Aorta (tissue), 5 donors: ENCODE measurements around the gene SEPHS2. TPM values are rescaled to one million over a fixed set of nuclear protein-coding genes. Genes with fewer than 3 reads are reported as not detected.

Source experiments
- ATAC-seq: fragments of 200-7000 bp; cut with Tn5 transposase; one replicate; pipeline ENCODE4 v1.9.1; 2022; ENCODE audit warnings: moderate library complexity; ENCODE audit not compliant: low FRiP score
- DNase-seq, 2 donors: peaks; one replicate each; pipeline ENCODE4 v3.0.0-alpha.2; 2020
- H3K27ac ChIP-seq, 2 donors: one replicate each; pipeline ENCODE4 v1.5.1; 2013; ENCODE audit warnings: low read length in 2 of 2, mild to moderate bottlenecking in 2 of 2, moderate library complexity in 2 of 2, control low read depth in 1 of 2, inconsistent platforms in 1 of 2, low read depth in 1 of 2
- H3K27me3 ChIP-seq, 2 donors: one replicate each; pipeline ENCODE4 v1.6.1; 2013; ENCODE audit warnings: control low read depth in 1 of 2, low read length in 1 of 2, mild to moderate bottlenecking in 1 of 2, moderate library complexity in 1 of 2; ENCODE audit not compliant: insufficient read depth in 2 of 2, control insufficient read depth in 1 of 2
- H3K36me3 ChIP-seq, 2 donors: one replicate each; pipeline ENCODE4 v1.6.1; 2013; ENCODE audit warnings: control low read depth in 1 of 2, low read length in 1 of 2, mild to moderate bottlenecking in 1 of 2; ENCODE audit not compliant: insufficient read depth in 2 of 2, control insufficient read depth in 1 of 2
- H3K4me1 ChIP-seq, 2 donors: one replicate each; pipeline ENCODE4 v1.6.1; 2013; ENCODE audit warnings: low read length in 2 of 2, control low read depth in 1 of 2, mild to moderate bottlenecking in 1 of 2, moderate library complexity in 1 of 2; ENCODE audit not compliant: insufficient read depth in 2 of 2, control insufficient read depth in 1 of 2
- H3K4me3 ChIP-seq, 2 donors: one replicate each; pipeline ENCODE4 v1.5.1; 2013; ENCODE audit warnings: low read length in 2 of 2, control low read depth in 1 of 2, mild to moderate bottlenecking in 1 of 2
- H3K9me3 ChIP-seq: one replicate; pipeline ENCODE4 v1.6.1; 2013; ENCODE audit warnings: mild to moderate bottlenecking, low read length; ENCODE audit not compliant: control insufficient read depth
- WGBS, 2 donors: extraction: QIAGEN DNeasy Blood & Tissue Kit; methylation state at CpG; one replicate each; pipeline ENCODE4 v1.1.7; 2013; 5-methylcytosine and 5-hydroxymethylcytosine counted together
- intact Hi-C, 2 donors: fragments of 100-400 bp; cut with DNase I; formaldehyde crosslinking; loops; one replicate each; pipeline versions ENCODE4 v1.14.2 to v1.15.0; 2022
- polyA plus RNA-seq, 2 donors: library from polyadenylated mRNA; stranded (reverse); fragments of 200-250 nt; gene quantifications; one replicate each; pipeline ENCODE4 v1.2.3, GENCODE V29; 2013
- total RNA-seq, 2 donors: library from RNA; stranded (reverse); fragmentation: NEBNext Ultra II Directional; extraction: Animal tissue kit (Norgen Biotek cat#: 25700); gene quantifications; one replicate each; pipeline ENCODE4 v1.2.1, GENCODE V29; 2021
- donor health status: healthy with polysubstance abuse.
- donor health status: Bipolar disorder and iron deficiency.
- donor health status: DM: no; HTN: no; CAD: no.
- donor health status: DM: no; HTN: no; CAD: no.
- donor health status: DM: yes; HTN: yes; CAD: no.

SEPHS2 gene
- total and polyA plus RNA-seq, 4 donors = 25.1 to 52.3 (median 27.3) TPM

DNA sequence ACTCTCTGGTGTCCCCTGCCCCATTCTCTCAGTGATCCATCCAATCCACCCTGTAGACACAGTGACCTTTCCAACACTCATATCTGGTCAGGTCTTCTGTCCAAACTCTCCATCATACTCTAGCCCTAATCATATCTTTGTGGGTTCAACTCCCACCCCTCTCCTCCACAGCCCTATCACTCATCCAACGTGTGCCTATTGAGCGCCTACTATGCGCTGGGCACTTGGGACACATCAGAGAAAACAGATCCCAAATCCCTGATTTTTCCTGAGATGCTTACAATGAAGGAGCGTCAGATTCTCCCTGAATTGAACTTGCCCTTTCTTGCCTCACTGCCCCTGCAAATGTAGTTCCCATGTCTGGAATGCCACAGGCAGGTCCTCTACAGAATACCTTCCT is 17.6 kb downstream of the SEPHS2 start:
- no peak overlapping the region for H3K4me3 ChIP-seq
- no peaks in the 10 kb centered on the region for H3K36me3 ChIP-seq
- no peaks in the 10 kb centered on the region for H3K27me3 ChIP-seq
- intact Hi-C loops = no loop called here
- no peak for ATAC-seq
- H3K9me3 ChIP-seq = no peaks in the 10 kb centered on the region
- WGBS, 2 donors = 94 to 96% methylated on average over 4 of the region's 4 CpGs
- H3K27ac ChIP-seq = no peak overlapping the region
- no peaks in the 10 kb centered on the region for H3K4me1 ChIP-seq
- DNase-seq = no peak

DNA sequence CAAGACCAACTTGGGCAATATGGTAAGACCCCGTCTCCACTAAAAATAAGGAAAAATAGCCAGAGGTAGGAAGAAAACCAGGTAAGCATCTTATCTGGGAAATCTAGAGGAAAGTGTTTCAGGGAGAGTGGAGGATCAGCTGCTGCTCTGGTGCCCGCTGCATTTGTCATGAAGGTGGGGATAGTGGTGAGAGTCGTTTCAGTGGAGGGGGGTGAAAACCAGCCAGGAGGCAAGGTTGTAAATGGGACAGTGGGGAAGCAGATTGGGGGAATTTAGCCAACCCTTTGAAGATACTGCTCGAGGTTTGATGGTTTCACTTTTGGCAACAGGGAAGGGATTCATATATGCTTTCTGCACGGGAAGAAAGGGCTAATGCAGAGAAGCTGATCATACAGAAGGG is 24.7 kb downstream of the SEPHS2 start:
- no peaks in the 10 kb centered on the region for H3K9me3 ChIP-seq
- DNase-seq (no peak), ATAC-seq (no peak)
- H3K27ac ChIP-seq = no peak overlapping the region
- H3K4me3 ChIP-seq = no peak overlapping the region
- 80 to 84% methylated on average over 5 of the region's 5 CpGs for WGBS, 2 donors
- no peaks in the 10 kb centered on the region for H3K4me1 ChIP-seq
- H3K36me3 ChIP-seq = no peaks in the 10 kb centered on the region
- intact Hi-C loops = no loop called here
- H3K27me3 ChIP-seq = no peaks in the 10 kb centered on the region

DNA sequence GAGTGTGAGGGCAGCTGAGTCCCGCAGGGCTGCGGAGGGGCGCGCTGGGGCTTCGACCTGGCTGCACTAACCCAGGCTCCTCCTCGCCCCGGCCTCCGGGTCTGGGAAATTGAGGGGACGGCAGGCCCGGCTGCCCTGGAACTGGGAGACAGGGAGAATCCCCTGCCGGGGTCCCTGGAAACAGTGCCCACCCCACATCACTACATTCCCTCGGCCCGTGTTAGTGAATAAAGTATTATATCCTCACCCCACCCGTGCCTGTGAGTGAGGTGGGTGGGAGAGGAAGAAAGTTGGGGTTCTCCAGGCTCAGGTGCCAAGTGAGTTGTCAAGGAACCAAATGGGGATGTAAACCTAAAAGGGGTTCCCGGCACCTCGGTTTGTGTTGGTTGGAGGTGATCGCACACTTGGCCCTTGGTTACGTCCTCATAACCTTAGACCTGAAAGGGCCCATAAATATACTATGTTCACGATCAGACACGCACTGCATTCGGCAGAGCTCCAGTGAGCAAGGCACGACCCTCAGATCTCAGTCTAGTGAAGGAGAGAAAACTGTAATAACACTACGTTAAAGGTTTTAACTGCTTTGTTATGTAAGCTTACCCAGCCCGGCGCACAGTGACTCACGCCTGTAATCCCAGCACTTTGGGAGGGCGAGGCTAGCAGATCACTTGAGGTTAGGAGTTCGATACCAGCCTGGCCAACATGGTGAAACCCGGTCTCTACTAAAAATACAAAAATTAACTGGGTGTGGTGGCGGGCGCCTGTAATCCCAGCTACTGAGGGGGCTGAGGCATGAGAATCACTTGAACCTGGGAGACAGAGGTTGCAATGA is 27.1 kb downstream of the SEPHS2 start:
- no peaks in the 10 kb centered on the region for H3K27me3 ChIP-seq
- intact Hi-C loops = loop anchor here in 1 of 2 donors (10.0 kb wide), 1 partner anchor 294 kb away; the partner anchor contains the start of gene MAPK3
- peak overlapping the region in 1 of 2 donors; percentile 39 for H3K4me3 ChIP-seq
- WGBS, 2 donors = 75 to 80% methylated on average over 25 to 31 of the region's 31 CpGs
- no peak overlapping the region for H3K27ac ChIP-seq
- peaks cover 0 to 2% of the 10 kb centered on the region in 2 donors for H3K36me3 ChIP-seq
- peak; percentile 2 for ATAC-seq
- H3K9me3 ChIP-seq = no peaks in the 10 kb centered on the region
- no peaks in the 10 kb centered on the region for H3K4me1 ChIP-seq
- no peak for DNase-seq

DNA sequence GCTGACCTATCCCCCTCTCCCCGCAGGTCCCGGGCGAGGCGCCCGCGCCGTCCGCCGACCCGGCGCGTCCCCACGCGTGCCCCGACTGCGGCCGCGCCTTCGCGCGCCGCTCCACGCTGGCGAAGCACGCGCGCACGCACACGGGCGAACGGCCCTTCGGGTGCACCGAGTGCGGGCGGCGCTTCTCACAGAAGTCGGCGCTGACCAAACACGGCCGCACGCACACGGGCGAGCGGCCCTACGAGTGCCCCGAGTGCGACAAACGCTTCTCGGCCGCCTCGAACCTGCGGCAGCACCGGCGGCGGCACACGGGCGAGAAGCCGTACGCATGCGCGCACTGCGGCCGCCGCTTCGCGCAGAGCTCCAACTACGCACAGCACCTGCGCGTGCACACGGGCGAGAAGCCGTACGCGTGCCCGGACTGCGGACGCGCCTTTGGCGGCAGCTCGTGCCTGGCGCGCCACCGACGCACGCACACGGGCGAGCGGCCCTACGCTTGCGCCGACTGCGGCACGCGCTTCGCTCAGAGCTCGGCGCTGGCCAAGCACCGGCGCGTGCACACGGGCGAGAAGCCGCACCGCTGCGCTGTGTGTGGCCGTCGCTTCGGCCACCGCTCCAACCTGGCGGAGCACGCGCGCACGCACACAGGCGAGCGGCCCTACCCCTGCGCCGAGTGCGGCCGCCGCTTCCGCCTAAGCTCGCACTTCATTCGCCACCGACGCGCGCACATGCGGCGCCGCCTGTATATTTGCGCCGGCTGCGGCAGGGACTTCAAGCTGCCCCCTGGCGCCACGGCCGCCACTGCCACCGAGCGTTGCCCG is 27.9 kb downstream of the SEPHS2 start:
- WGBS, 2 donors = 1% methylated on average over 135 to 140 of the region's 140 CpGs
- peak; percentile 93 for ATAC-seq
- no peaks in the 10 kb centered on the region for H3K27me3 ChIP-seq
- no peak overlapping the region for H3K27ac ChIP-seq
- H3K4me3 ChIP-seq = peak overlapping the region; percentile 7 to 39
- peak; percentile 91 to 95 for DNase-seq
- H3K9me3 ChIP-seq = no peaks in the 10 kb centered on the region
- H3K4me1 ChIP-seq = no peaks in the 10 kb centered on the region
- intact Hi-C loops = loop anchor here in 1 of 2 donors (10.0 kb wide), 1 partner anchor 293 kb away; the partner anchor contains the start of gene MAPK3
- H3K36me3 ChIP-seq = peaks cover 0 to 2% of the 10 kb centered on the region in 2 donors

DNA sequence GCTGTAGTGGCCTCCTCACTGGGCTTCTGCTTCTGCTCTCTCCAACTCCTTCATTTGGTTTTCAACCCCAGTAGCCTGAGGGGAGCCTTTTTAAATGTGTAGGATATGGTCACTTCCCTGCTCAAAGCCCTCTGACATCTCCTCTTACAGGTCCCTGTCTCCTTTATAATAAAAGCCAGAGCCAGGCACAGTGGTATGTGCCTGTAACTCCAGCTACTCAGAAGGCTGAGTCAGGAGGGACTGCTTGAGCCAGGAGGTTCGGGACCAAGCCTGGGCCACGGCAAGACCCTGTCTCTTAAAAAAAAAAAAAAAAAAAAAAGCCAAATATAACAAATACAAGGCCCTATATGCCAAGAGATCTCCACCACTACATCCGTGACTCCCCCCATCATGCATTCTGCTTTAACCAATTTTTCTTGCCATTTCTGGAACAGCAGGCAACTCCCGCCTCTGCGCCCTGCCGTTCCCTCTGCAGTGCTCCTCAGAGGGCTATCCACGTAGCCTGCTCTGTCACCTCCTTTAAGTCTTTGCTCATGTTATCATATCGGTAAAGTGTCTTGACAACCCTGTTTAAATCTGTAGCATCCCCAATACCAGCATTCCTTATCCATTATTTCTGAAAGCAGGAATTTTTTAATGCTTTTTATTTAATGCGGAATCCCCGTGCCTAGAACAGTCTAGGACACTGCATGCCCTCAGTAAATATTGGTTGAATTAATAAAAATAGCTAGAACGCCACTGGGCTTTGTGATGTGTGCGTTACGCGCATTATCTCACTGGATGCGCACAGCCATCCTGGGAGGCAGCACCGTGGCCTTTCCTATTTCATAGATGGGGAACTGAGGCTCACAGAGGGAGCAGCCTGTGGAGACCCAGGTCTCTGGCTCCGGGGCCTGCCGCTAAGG is 28.8 kb downstream of the SEPHS2 start:
- DNase-seq (no peak), ATAC-seq (no peak)
- Histone ChIP-seq H3K4me1 (no peaks in the 10 kb centered on the region), H3K27me3 (no peaks in the 10 kb centered on the region), H3K9me3 (no peaks in the 10 kb centered on the region), H3K4me3 (peak overlapping the region; percentile 7 to 39), H3K36me3 (peaks cover 0 to 2% of the 10 kb centered on the region in 2 donors), H3K27ac (no peak overlapping the region)
- intact Hi-C loops = loop anchor here in 1 of 2 donors (10.0 kb wide), 1 partner anchor 292 kb away; the partner anchor contains the start of gene MAPK3
- 60 to 61% methylated on average over 18 of the region's 18 CpGs for WGBS, 2 donors

DNA sequence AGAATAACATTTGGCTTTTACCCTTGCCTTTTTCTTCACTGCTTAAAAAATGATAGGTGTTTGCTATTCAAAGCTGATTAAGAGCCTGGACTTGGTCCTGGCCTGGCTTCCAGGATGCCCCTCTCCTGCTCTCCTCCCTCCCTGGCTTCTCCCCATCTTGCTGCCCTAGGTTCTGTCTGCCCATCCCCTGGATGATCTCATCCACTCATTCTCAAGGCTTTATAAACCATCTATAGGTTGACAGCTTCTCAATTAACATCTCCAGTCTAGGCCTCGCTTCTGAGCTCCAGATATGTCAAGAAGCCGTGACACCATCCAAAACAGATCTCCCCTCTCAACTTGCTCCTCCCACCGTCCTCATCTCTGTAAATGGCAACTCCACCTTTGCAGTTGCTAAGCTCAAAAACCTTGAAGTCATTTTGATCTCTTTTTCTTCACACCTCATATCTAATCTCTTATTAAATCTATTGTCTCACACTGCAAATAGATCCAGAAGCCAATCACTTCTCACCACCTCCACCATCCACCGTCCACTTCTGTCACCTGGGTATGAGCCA is 29.5 kb downstream of the SEPHS2 start:
- Histone ChIP-seq H3K36me3 (peaks cover 0 to 5% of the 10 kb centered on the region in 2 donors), H3K27ac (no peak overlapping the region), H3K4me1 (no peaks in the 10 kb centered on the region), H3K4me3 (no peak overlapping the region), H3K9me3 (no peaks in the 10 kb centered on the region), H3K27me3 (no peaks in the 10 kb centered on the region)
- WGBS, 2 donors = 76 to 88% methylated on average over 4 of the region's 4 CpGs
- intact Hi-C loops = loop anchor here in 1 of 2 donors (10.0 kb wide), 1 partner anchor 291 kb away; the partner anchor contains the start of gene MAPK3
- DNase-seq = no peak
- no peak for ATAC-seq

DNA sequence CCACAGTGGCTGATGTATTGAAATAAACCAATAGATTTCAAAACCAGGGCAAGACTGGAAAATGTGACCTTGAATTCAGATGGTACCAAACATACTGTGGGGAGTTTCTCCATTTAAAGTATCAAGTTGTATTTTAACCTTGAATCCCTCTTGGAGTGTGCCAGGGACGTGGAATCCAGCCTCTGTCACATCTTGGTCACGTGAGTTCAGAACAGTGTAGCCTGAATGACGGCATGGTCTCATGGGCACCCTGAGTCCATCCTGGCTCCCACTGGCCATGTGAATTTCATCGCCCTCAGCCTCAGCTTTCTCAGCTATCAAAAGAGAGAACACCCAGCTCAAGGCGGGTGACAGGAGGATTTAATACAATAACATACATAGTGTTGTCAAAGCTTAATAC is 31.5 kb downstream of the SEPHS2 start:
- H3K27me3 ChIP-seq = no peaks in the 10 kb centered on the region
- no peak for ATAC-seq
- H3K4me3 ChIP-seq = no peak overlapping the region
- H3K27ac ChIP-seq = no peak overlapping the region
- no peaks in the 10 kb centered on the region for H3K9me3 ChIP-seq
- H3K36me3 ChIP-seq = peaks cover 0 to 5% of the 10 kb centered on the region in 2 donors
- intact Hi-C loops = loop anchor here in 1 of 2 donors (10.0 kb wide), 1 partner anchor 289 kb away; the partner anchor contains the start of gene MAPK3
- WGBS, 2 donors = 76 to 84% methylated on average over 5 of the region's 5 CpGs
- no peak for DNase-seq
- no peaks in the 10 kb centered on the region for H3K4me1 ChIP-seq
